Hepatocyte (in vitro differentiated cells): ENCODE data around the gene SNAP29. TPM values are rescaled to one million over a fixed set of nuclear protein-coding genes. Genes with fewer than 3 reads are reported as not detected.
"Not testable (repeated sequence)": the region's sequence is repeated elsewhere in the genome, so short reads cannot be mapped to it uniquely, and the experiment has no call there.

Experiments used
- DNase-seq: peaks from one replicate; pipeline ENCODE4 v3.0.0-alpha.2; 2016; ENCODE audit warnings: low spot score
- H2AFZ ChIP-seq: fragments of 200-600 bp; sonication (generic); 2 replicates; pipeline ENCODE4 v1.6.0; 2016; ENCODE audit warnings: antibody characterized with exemption, mild to moderate bottlenecking
- H3K27ac ChIP-seq: fragments of 200-600 bp; sonication (generic); 2 replicates; pipeline ENCODE4 v1.5.1; 2016; ENCODE audit warnings: mild to moderate bottlenecking
- H3K27me3 ChIP-seq: fragments of 200-600 bp; sonication (generic); 2 replicates; pipeline ENCODE4 v1.6.1; 2016
- H3K36me3 ChIP-seq: fragments of 200-600 bp; sonication (generic); replicated peaks from 2 replicates; pipeline ENCODE4 v1.5.1; 2016; ENCODE audit warnings: low read depth; ENCODE audit not compliant: insufficient read depth
- H3K4me1 ChIP-seq: fragments of 200-600 bp; sonication (generic); 2 replicates; pipeline ENCODE4 v1.5.1; 2016; ENCODE audit warnings: mild to moderate bottlenecking, moderate library complexity; ENCODE audit not compliant: insufficient read depth
- H3K4me2 ChIP-seq: fragments of 200-600 bp; sonication (generic); 2 replicates; pipeline ENCODE4 v1.6.0; 2016
- H3K4me3 ChIP-seq: fragments of 200-600 bp; sonication (generic); 2 replicates; pipeline ENCODE4 v1.5.1; 2016; ENCODE audit warnings: mild to moderate bottlenecking
- H3K79me2 ChIP-seq: fragments of 200-600 bp; sonication (generic); 2 replicates; pipeline ENCODE4 v1.6.0; 2017; ENCODE audit warnings: mild to moderate bottlenecking
- H3K9me2 ChIP-seq: fragments of 200-600 bp; sonication (generic); replicated peaks from 2 replicates; pipeline ENCODE4 v1.6.0; 2017; ENCODE audit warnings: mild to moderate bottlenecking; ENCODE audit not compliant: insufficient read depth
- H3K9me3 ChIP-seq: fragments of 200-600 bp; sonication (generic); 2 replicates; pipeline ENCODE4 v1.5.1; 2016; ENCODE audit warnings: low read depth, mild to moderate bottlenecking
- H4K20me1 ChIP-seq: fragments of 200-600 bp; sonication (generic); 2 replicates; pipeline ENCODE4 v1.6.0; 2016; ENCODE audit warnings: mild to moderate bottlenecking; ENCODE audit not compliant: insufficient read depth, poor library complexity, severe bottlenecking
- CTCF ChIP-seq: fragments of 200-600 bp; sonication (generic); IDR thresholded peaks from 2 replicates; pipeline ENCODE4 v1.5.1; 2016; ENCODE audit warnings: antibody characterized with exemption, mild to moderate bottlenecking; ENCODE audit not compliant: poor library complexity
- EZH2 ChIP-seq: fragments of 200-600 bp; sonication (generic); IDR thresholded peaks from 2 replicates; pipeline ENCODE4 v1.6.1; 2016; ENCODE audit warnings: antibody characterized with exemption, mild to moderate bottlenecking, borderline replicate concordance
- EZH2phosphoT487 ChIP-seq: fragments of 200-600 bp; sonication (generic); IDR thresholded peaks from one replicate; pipeline ENCODE4 v1.6.1; 2018; ENCODE audit warnings: antibody characterized with exemption, mild to moderate bottlenecking, low read depth, moderate library complexity; ENCODE audit not compliant: unreplicated experiment, severe bottlenecking
- WGBS: methylation state at CpG from one replicate; pipeline ENCODE4 v1.1.6; 2016; ENCODE audit warnings: low lambda C conversion rate; ENCODE audit errors: missing lambda C conversion rate; 5-methylcytosine and 5-hydroxymethylcytosine counted together
- polyA plus RNA-seq: library from polyadenylated mRNA; unstranded; fragments of >200 nt; fragmentation: Nextera tagmentation; extraction: Ambion mirVana; gene quantifications from 2 replicates; pipeline ENCODE4 v1.2.1, GENCODE V29; 2016
- total RNA-seq: library from RNA; depleted of rRNA; stranded (reverse); fragments of >200 nt; gene quantifications from 2 replicates; pipeline ENCODE4 v1.2.3, GENCODE V29; 2014

SNAP29 gene
- total and polyA plus RNA-seq, 2 experiments from 2014 or later, result 14.5 to 41.0 TPM

- Histone ChIP-seq H2AFZ (no peak overlapping the region), H3K36me3 (peaks cover 3% of the 10 kb centered on the region), H4K20me1 (no peaks in the 10 kb centered on the region), H3K27ac (no peak overlapping the region), H3K4me1 (no peaks in the 10 kb centered on the region), H3K27me3 (no peaks in the 10 kb centered on the region), H3K9me3 (no peaks in the 10 kb centered on the region), H3K79me2 (no peaks in the 10 kb centered on the region), H3K9me2 (no peaks in the 10 kb centered on the region), H3K4me3 (no peak overlapping the region), H3K4me2 (no peak overlapping the region)
- WGBS, result 94% methylated on average over 9 of the region's 9 CpGs
- no peak for TF ChIP-seq CTCF
- TF ChIP-seq EZH2, result no peak
- no peak for TF ChIP-seq EZH2phosphoT487
- no peak for DNase-seq
Measured at GRCh38 chr22:20819471-20819870, 39.3 kb upstream of the SNAP29 start.

GRCh38 chr22:20821717-20822239 is 37.0 kb upstream of the SNAP29 start:
- not testable (repeated sequence) for H3K79me2 ChIP-seq, H3K27me3 ChIP-seq, H2AFZ ChIP-seq, H3K4me1 ChIP-seq, DNase-seq, H3K9me2 ChIP-seq, H4K20me1 ChIP-seq, H3K4me2 ChIP-seq, H3K9me3 ChIP-seq, H3K4me3 ChIP-seq, H3K27ac ChIP-seq, H3K36me3 ChIP-seq
- 97% methylated on average over 8 of the region's 8 CpGs for WGBS

- Histone ChIP-seq H3K36me3 (peaks cover under 1% of the 10 kb centered on the region), H3K27me3 (no peaks in the 10 kb centered on the region), H3K79me2 (no peaks in the 10 kb centered on the region), H3K4me2 (no peak overlapping the region), H3K4me3 (no peak overlapping the region), H3K4me1 (no peaks in the 10 kb centered on the region), H3K9me3 (no peaks in the 10 kb centered on the region), H3K27ac (no peak overlapping the region), H2AFZ (no peak overlapping the region), H3K9me2 (no peaks in the 10 kb centered on the region), H4K20me1 (no peaks in the 10 kb centered on the region)
- no peak for TF ChIP-seq CTCF
- TF ChIP-seq EZH2phosphoT487, result no peak
- no peak for TF ChIP-seq EZH2
- no peak for DNase-seq
- 99% methylated on average over 5 of the region's 5 CpGs for WGBS
Measured at GRCh38 chr22:20822240-20822639, 36.6 kb upstream of the SNAP29 start.

GRCh38 chr22:20823264-20823663 is 35.5 kb upstream of the SNAP29 start:
- no peak for DNase-seq
- Histone ChIP-seq H3K9me2 (no peaks in the 10 kb centered on the region), H2AFZ (no peak overlapping the region), H3K4me1 (no peaks in the 10 kb centered on the region), H3K4me3 (no peak overlapping the region), H3K9me3 (no peaks in the 10 kb centered on the region), H3K27ac (no peak overlapping the region), H3K79me2 (no peaks in the 10 kb centered on the region), H4K20me1 (no peaks in the 10 kb centered on the region), H3K27me3 (no peaks in the 10 kb centered on the region), H3K36me3 (no peaks in the 10 kb centered on the region), H3K4me2 (no peak overlapping the region)
- 100% methylated on average over 1 of the region's 1 CpG for WGBS
- no peak for TF ChIP-seq EZH2
- no peak for TF ChIP-seq EZH2phosphoT487
- no peak for TF ChIP-seq CTCF

- not testable (repeated sequence) for H3K4me3 ChIP-seq, H4K20me1 ChIP-seq, H3K9me2 ChIP-seq, H3K79me2 ChIP-seq, H3K36me3 ChIP-seq, DNase-seq, H3K27ac ChIP-seq, H3K9me3 ChIP-seq, H3K4me2 ChIP-seq, H3K4me1 ChIP-seq, H2AFZ ChIP-seq, H3K27me3 ChIP-seq
- 96% methylated on average over 4 of the region's 4 CpGs for WGBS
Measured at GRCh38 chr22:20825216-20825615, 33.6 kb upstream of the SNAP29 start.
